Loucy (cell line): ENCODE measurements around the gene MRPL12.

Source experiments
- CTCF ChIP-seq: fragments of 200-600 bp; sonication (generic); conservative IDR thresholded peaks from 2 replicates; pipeline ENCODE4 v1.5.1; 2014; ENCODE audit warnings: mild to moderate bottlenecking, antibody characterized with exemption, low read length
- EZH2phosphoT487 ChIP-seq: fragments of 200-600 bp; IDR thresholded peaks from 2 replicates; pipeline ENCODE4 v1.6.1; 2018; ENCODE audit warnings: antibody characterized with exemption, mild to moderate bottlenecking, moderate library complexity, borderline replicate concordance

- TF ChIP-seq CTCF (no peak), EZH2phosphoT487 (no peak)
Measured at GRCh38 chr17:81711814-81712467, 8.8 kb downstream of the MRPL12 start, which contains the start of gene SLC25A10.
